Measurements from ENCODE around the gene PRR20E. TPM values are rescaled to one million over a fixed set of nuclear protein-coding genes. Genes with fewer than 3 reads are reported as not detected.

The PRR20E gene
- total RNA-seq, 2 donors from 2014 or later, result not detected

Other genes starting within 250 kb of the PRR20E start
- gene PRR20A, start 26.3 kb upstream of the PRR20E start, total RNA-seq, result not detected
- gene PRR20B, start 19.7 kb upstream of the PRR20E start, total RNA-seq, result not detected
- not detected for gene PRR20C, start 13.1 kb upstream of the PRR20E start, total RNA-seq
- not detected for gene PRR20D, start 6.6 kb upstream of the PRR20E start, total RNA-seq